HEK293 (cell line): ENCODE measurements around the gene KANSL1.

Experiments used
- CTCF ChIA-PET: fragments of 350-600 bp; formaldehyde crosslinking; extraction: SDS; loops from one replicate; lab custom pipeline; 2021; ENCODE audit warnings: antibody characterized with exemption; lab: Yijun Ruan, JAX
- POLR2A ChIA-PET: fragments of 300-600 bp; formaldehyde crosslinking; extraction: SDS; loops from one replicate; lab custom pipeline; 2020; ENCODE audit warnings: antibody characterized with exemption, inconsistent platforms; lab: Yijun Ruan, JAX
- H3K27ac ChIP-seq: fragments of 200-500 bp; sonication (Bioruptor generic); 2 replicates; pipeline ENCODE4 v1.5.1; 2014; ENCODE audit warnings: low read depth, low read length, control low read depth, inconsistent platforms; ENCODE audit errors: extremely low read depth
- H3K36me3 ChIP-seq, 2 experiments: fragments of 200-500 bp in 1 of 2; sonication (Bioruptor generic) in 1 of 2; 1 replicate in 1 of 2; 2 replicates in 1 of 2; pipeline ENCODE4 v1.5.1; 2014 to 2017; ENCODE audit warnings: inconsistent platforms in 2 of 2, low read length in 2 of 2; ENCODE audit not compliant: control insufficient read depth in 2 of 2, insufficient read depth in 1 of 2
- H3K4me1 ChIP-seq: fragments of 200-500 bp; sonication (Bioruptor generic); 2 replicates; pipeline ENCODE4 v1.5.1; 2014; ENCODE audit warnings: mild to moderate bottlenecking, low read length, inconsistent platforms; ENCODE audit not compliant: control insufficient read depth, insufficient read depth
- H3K4me3 ChIP-seq: 2 replicates; pipeline ENCODE4 v1.5.1; 2011; ENCODE audit warnings: low read depth, mild to moderate bottlenecking, control low read depth, low read length, moderate library complexity
- H3K9me3 ChIP-seq: fragments of 200-500 bp; sonication (Bioruptor generic); 2 replicates; pipeline ENCODE4 v1.5.1; 2014; ENCODE audit warnings: low read depth, low read length, inconsistent platforms; ENCODE audit not compliant: control insufficient read depth, insufficient read depth
- GLIS2 ChIP-seq: fragments of 450-650 bp; formaldehyde crosslinking; IDR thresholded peaks from 2 replicates; pipeline ENCODE4 v1.5.1; 2016; ENCODE audit warnings: missing biosample characterization, missing genetic modification characterization
- KLF10 ChIP-seq: fragments of 450-650 bp; IDR thresholded peaks from 2 replicates; pipeline ENCODE4 v1.5.1; 2018; ENCODE audit warnings: missing biosample characterization, mild to moderate bottlenecking, missing genetic modification characterization
- KLF9 ChIP-seq: fragments of 450-650 bp; formaldehyde crosslinking; IDR thresholded peaks from 2 replicates; pipeline ENCODE4 v1.5.1; 2016; ENCODE audit warnings: missing biosample characterization, missing genetic modification characterization, low read depth
- PRDM1 ChIP-seq: fragments of 450-650 bp; formaldehyde crosslinking; IDR thresholded peaks from 2 replicates; pipeline ENCODE4; 2016; ENCODE audit warnings: missing biosample characterization, missing genetic modification characterization
- ZBTB21 ChIP-seq: fragments of 450-650 bp; formaldehyde crosslinking; IDR thresholded peaks from 2 replicates; pipeline ENCODE4 v1.5.1; 2017; ENCODE audit warnings: missing biosample characterization, missing genetic modification characterization
- ZNF112 ChIP-seq: fragments of 450-650 bp; formaldehyde crosslinking; IDR thresholded peaks from 2 replicates; pipeline ENCODE4 v1.5.0; 2017; ENCODE audit warnings: missing biosample characterization, missing genetic modification characterization
- ZNF114 ChIP-seq: fragments of 450-650 bp; formaldehyde crosslinking; IDR thresholded peaks from 2 replicates; pipeline ENCODE4 v1.5.0; 2017; ENCODE audit warnings: missing biosample characterization, missing genetic modification characterization
- ZNF214 ChIP-seq: fragments of 450-650 bp; formaldehyde crosslinking; IDR thresholded peaks from 2 replicates; pipeline ENCODE4 v1.5.1; 2017; ENCODE audit warnings: missing biosample characterization, mild to moderate bottlenecking, missing genetic modification characterization, borderline replicate concordance
- ZNF292 ChIP-seq: fragments of 450-650 bp; formaldehyde crosslinking; IDR thresholded peaks from 2 replicates; pipeline ENCODE4 v1.5.1; 2016; ENCODE audit warnings: low read depth, missing biosample characterization, missing genetic modification characterization, borderline replicate concordance
- ZNF335 ChIP-seq: fragments of 450-650 bp; formaldehyde crosslinking; conservative IDR thresholded peaks from 2 replicates; pipeline ENCODE4 v1.5.1; 2016; ENCODE audit warnings: missing biosample characterization, missing genetic modification characterization
- ZNF394 ChIP-seq: fragments of 450-650 bp; formaldehyde crosslinking; IDR thresholded peaks from 2 replicates; pipeline ENCODE4 v1.5.1; 2016; ENCODE audit warnings: missing biosample characterization, missing genetic modification characterization, mild to moderate bottlenecking, moderate library complexity, borderline replicate concordance
- ZNF514 ChIP-seq: fragments of 450-650 bp; formaldehyde crosslinking; IDR thresholded peaks from 2 replicates; pipeline ENCODE4 v1.5.1; 2016; ENCODE audit warnings: missing biosample characterization, missing genetic modification characterization
- ZNF558 ChIP-seq: fragments of 450-650 bp; formaldehyde crosslinking; IDR thresholded peaks from 2 replicates; pipeline ENCODE4 v1.5.1; 2016; ENCODE audit warnings: missing biosample characterization, missing genetic modification characterization
- ZNF596 ChIP-seq: fragments of 450-650 bp; IDR thresholded peaks from 2 replicates; pipeline ENCODE4 v1.5.0; 2018; ENCODE audit warnings: missing biosample characterization, mild to moderate bottlenecking, missing genetic modification characterization, moderate library complexity
- ZNF624 ChIP-seq: fragments of 450-650 bp; formaldehyde crosslinking; IDR thresholded peaks from 2 replicates; pipeline ENCODE4 v1.5.1; 2017; ENCODE audit warnings: missing biosample characterization, missing genetic modification characterization
- ZNF747 ChIP-seq: fragments of 450-650 bp; formaldehyde crosslinking; IDR thresholded peaks from 2 replicates; pipeline ENCODE4 v1.5.1; 2016; ENCODE audit warnings: missing biosample characterization, missing genetic modification characterization
- ZNF791 ChIP-seq: fragments of 450-650 bp; formaldehyde crosslinking; IDR thresholded peaks from 2 replicates; pipeline ENCODE4 v1.5.1; 2016; ENCODE audit warnings: missing biosample characterization, missing genetic modification characterization
- ZNF830 ChIP-seq: fragments of 450-650 bp; IDR thresholded peaks from 2 replicates; pipeline ENCODE4 v1.5.0; 2018; ENCODE audit warnings: missing biosample characterization, missing genetic modification characterization, low read depth, mild to moderate bottlenecking, moderate library complexity
- TF ChIP-seq, protein P1 (sequence below): fragments of 450-650 bp; formaldehyde crosslinking; IDR thresholded peaks from 2 replicates; pipeline ENCODE4 v1.5.1; 2016; ENCODE audit warnings: missing biosample characterization, missing genetic modification characterization, low read depth
- TF ChIP-seq, protein P2 (sequence below): fragments of 450-650 bp; formaldehyde crosslinking; IDR thresholded peaks from 2 replicates; pipeline ENCODE4 v1.5.1; 2016; ENCODE audit warnings: missing biosample characterization, missing genetic modification characterization
- TF ChIP-seq, protein P3 (sequence below): fragments of 450-650 bp; formaldehyde crosslinking; IDR thresholded peaks from 2 replicates; pipeline ENCODE4 v1.5.1; 2016; ENCODE audit warnings: missing biosample characterization, missing genetic modification characterization
- TF ChIP-seq, protein P4 (sequence below): fragments of 450-650 bp; formaldehyde crosslinking; IDR thresholded peaks from 2 replicates; pipeline ENCODE4 v1.5.1; 2016; ENCODE audit warnings: missing biosample characterization, missing genetic modification characterization
- TF ChIP-seq, protein P5 (sequence below): fragments of 450-650 bp; formaldehyde crosslinking; IDR thresholded peaks from 2 replicates; pipeline ENCODE4 v1.5.1; 2016; ENCODE audit warnings: missing biosample characterization, missing genetic modification characterization, borderline replicate concordance

Gene KANSL1

DNA sequence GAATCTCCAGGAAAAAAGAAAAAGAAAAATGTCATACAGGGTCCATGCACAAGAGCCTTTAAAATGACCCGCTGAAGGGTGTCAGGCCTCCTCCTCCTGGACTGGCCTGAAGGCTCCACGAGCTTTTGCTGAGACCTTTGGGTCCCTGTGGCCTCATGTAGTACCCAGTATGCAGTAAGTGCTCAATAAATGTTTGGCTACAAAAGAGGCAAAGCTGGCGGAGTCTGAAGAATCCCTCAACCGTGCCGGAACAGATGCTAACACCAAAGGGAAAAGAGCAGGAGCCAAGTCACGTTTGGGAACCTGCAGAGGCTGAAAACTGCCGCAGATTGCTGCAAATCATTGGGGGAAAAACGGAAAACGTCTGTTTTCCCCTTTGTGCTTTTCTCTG, 193.3 kb downstream of the KANSL1 start (continued):
- TF ChIP-seq, protein P1, sequence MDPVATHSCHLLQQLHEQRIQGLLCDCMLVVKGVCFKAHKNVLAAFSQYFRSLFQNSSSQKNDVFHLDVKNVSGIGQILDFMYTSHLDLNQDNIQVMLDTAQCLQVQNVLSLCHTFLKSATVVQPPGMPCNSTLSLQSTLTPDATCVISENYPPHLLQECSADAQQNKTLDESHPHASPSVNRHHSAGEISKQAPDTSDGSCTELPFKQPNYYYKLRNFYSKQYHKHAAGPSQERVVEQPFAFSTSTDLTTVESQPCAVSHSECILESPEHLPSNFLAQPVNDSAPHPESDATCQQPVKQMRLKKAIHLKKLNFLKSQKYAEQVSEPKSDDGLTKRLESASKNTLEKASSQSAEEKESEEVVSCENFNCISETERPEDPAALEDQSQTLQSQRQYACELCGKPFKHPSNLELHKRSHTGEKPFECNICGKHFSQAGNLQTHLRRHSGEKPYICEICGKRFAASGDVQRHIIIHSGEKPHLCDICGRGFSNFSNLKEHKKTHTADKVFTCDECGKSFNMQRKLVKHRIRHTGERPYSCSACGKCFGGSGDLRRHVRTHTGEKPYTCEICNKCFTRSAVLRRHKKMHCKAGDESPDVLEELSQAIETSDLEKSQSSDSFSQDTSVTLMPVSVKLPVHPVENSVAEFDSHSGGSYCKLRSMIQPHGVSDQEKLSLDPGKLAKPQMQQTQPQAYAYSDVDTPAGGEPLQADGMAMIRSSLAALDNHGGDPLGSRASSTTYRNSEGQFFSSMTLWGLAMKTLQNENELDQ (tag by site-specific recombination): no peak

DNA sequence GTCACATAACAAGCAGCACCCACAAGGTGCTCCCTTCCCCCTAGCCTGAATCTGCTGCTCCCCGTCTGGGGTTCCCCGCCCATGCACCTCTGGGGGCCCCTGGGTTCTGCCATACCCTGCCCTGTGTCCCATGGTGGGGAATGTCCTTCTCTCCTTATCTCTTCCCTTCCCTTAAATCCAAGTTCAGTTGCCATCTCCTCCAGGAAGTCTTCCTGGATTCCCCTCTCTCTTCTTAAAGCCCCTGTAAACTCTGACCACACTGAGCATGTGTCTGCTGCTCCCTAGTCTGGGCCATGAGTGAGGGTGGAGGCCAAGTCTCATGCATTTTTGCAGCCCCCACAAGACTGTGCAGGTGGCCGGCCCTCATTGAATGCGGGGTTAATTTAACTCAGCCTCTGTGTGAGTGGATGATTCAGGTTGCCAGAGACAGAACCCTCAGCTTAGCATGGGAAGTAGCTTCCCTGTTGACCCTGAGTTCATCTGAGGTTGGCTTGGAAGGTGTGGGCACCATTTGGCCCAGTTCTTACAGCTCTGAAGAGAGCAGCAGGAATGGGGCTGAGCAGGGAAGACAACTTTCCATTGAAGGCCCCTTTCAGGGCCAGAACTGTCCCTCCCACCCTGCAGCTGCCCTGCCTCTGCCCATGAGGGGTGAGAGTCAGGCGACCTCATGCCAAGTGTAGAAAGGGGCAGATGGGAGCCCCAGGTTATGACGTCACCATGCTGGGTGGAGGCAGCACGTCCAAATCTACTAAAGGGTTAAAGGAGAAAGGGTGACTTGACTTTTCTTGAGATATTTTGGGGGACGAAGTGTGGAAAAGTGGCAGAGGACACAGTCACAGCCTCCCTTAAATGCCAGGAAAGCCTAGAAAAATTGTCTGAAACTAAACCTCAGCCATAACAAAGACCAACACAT, 194.0 kb downstream of the KANSL1 start, which contains the start of gene STH:
STH (plus strand) TSS at position 264 of the 913 bp plus-strand sequence; CDS start at position 294, 30 bp downstream.
- peaks cover 4% of the 10 kb centered on the region; the same call in 1 of the 2 replicates for H3K4me1 ChIP-seq
- POLR2A ChIA-PET: no interaction called here
- H3K36me3 ChIP-seq: no peaks in the 10 kb centered on the region; a peak in 1 of 3 replicates
- CTCF ChIA-PET: interaction anchor here (1.2 to 1.6 kb wide), 4 partner anchors 8 to 214 kb away, joined by 3 to 7 read pairs (median 4); no protein-coding TSS in a partner anchor
- no peak within 1 kb of the TSS for H3K27ac ChIP-seq
- no peaks in the 10 kb centered on the region for H3K9me3 ChIP-seq
- H3K4me3 ChIP-seq: no peak within 1 kb of the TSS
- TF ChIP-seq ZNF214: no peak

DNA sequence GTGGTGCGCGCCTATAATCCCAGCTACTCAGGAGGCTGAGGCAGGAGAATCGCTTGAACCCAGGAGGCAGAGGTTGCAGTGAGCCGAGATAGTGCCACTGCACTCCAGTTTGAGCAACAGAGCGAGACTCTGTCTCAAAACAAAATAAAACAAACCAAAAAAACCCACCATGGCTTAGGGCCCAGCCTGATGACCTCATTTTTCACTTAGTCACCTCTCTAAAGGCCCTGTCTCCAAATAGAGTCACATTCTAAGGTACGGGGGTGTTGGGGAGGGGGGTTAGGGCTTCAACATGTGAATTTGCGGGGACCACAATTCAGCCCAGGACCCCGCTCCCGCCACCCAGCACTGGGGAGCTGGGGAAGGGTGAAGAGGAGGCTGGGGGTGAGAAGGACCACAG, 195.6 kb downstream of the KANSL1 start:
- ChIA-PET POLR2A (no interaction called here), CTCF (interaction anchor here (0.6 to 1.6 kb wide), 7 partner anchors 8 to 282 kb away, joined by 3 to 7 read pairs (median 4); partner anchors contain the start of gene KANSL1)
- Histone ChIP-seq H3K9me3 (no peaks in the 10 kb centered on the region), H3K4me3 (no peak overlapping the region), H3K4me1 (no peaks in the 10 kb centered on the region), H3K27ac (no peak overlapping the region), H3K36me3 (no peaks in the 10 kb centered on the region)
- no peak for TF ChIP-seq PRDM1 (tag by site-specific recombination)
- no peak for TF ChIP-seq ZNF791 (tag by site-specific recombination)
- TF ChIP-seq ZNF514: no peak
- TF ChIP-seq ZNF596 (tag by site-specific recombination): no peak
- TF ChIP-seq, protein P2, sequence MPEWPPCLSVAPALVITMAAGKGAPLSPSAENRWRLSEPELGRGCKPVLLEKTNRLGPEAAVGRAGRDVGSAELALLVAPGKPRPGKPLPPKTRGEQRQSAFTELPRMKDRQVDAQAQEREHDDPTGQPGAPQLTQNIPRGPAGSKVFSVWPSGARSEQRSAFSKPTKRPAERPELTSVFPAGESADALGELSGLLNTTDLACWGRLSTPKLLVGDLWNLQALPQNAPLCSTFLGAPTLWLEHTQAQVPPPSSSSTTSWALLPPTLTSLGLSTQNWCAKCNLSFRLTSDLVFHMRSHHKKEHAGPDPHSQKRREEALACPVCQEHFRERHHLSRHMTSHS (tag by site-specific recombination): no peak
- no peak for TF ChIP-seq ZNF624 (tag by site-specific recombination)
- TF ChIP-seq, protein P3, sequence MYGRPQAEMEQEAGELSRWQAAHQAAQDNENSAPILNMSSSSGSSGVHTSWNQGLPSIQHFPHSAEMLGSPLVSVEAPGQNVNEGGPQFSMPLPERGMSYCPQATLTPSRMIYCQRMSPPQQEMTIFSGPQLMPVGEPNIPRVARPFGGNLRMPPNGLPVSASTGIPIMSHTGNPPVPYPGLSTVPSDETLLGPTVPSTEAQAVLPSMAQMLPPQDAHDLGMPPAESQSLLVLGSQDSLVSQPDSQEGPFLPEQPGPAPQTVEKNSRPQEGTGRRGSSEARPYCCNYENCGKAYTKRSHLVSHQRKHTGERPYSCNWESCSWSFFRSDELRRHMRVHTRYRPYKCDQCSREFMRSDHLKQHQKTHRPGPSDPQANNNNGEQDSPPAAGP: no peak
- TF ChIP-seq ZNF112 (tag by site-specific recombination): no peak
- TF ChIP-seq, protein P4, sequence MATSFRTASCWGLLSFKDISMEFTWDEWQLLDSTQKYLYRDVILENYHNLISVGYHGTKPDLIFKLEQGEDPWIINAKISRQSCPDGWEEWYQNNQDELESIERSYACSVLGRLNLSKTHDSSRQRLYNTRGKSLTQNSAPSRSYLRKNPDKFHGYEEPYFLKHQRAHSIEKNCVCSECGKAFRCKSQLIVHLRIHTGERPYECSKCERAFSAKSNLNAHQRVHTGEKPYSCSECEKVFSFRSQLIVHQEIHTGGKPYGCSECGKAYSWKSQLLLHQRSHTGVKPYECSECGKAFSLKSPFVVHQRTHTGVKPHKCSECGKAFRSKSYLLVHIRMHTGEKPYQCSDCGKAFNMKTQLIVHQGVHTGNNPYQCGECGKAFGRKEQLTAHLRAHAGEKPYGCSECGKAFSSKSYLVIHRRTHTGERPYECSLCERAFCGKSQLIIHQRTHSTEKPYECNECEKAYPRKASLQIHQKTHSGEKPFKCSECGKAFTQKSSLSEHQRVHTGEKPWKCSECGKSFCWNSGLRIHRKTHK (tag by site-specific recombination): no peak
- no peak for TF ChIP-seq ZNF394
- TF ChIP-seq ZNF292 (tag by site-specific recombination): no peak
- TF ChIP-seq GLIS2 (tag by site-specific recombination): no peak
- TF ChIP-seq ZBTB21: 0 out of 2 replicates have a peak, but pooled peaks have one; percentile 37
- TF ChIP-seq ZNF114 (tag by site-specific recombination): no peak
- TF ChIP-seq KLF10 (tag by site-specific recombination): no peak
- no peak for TF ChIP-seq KLF9 (tag by site-specific recombination)
- TF ChIP-seq, protein P5, sequence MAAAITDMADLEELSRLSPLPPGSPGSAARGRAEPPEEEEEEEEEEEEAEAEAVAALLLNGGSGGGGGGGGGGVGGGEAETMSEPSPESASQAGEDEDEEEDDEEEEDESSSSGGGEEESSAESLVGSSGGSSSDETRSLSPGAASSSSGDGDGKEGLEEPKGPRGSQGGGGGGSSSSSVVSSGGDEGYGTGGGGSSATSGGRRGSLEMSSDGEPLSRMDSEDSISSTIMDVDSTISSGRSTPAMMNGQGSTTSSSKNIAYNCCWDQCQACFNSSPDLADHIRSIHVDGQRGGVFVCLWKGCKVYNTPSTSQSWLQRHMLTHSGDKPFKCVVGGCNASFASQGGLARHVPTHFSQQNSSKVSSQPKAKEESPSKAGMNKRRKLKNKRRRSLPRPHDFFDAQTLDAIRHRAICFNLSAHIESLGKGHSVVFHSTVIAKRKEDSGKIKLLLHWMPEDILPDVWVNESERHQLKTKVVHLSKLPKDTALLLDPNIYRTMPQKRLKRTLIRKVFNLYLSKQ (tag by site-specific recombination): no peak
- no peak for TF ChIP-seq ZNF830 (tag by site-specific recombination)
- TF ChIP-seq ZNF747 (tag by site-specific recombination): no peak
- no peak for TF ChIP-seq ZNF558 (tag by site-specific recombination)
- TF ChIP-seq ZNF335 (tag by site-specific recombination): peak; percentile 31; the same call in 1 of the 2 replicates
